H1 (cell line): Measurements from ENCODE around the gene CPLANE1. TPM values are rescaled to one million over a fixed set of nuclear protein-coding genes. Genes with fewer than 3 reads are reported as not detected.

ENCODE experiments used
- CHD7 ChIP-seq: fragments of 300-600 bp; sonication (generic); IDR thresholded peaks from 2 replicates; pipeline ENCODE4 v1.7.1; 2012; ENCODE audit warnings: low read length, moderate library complexity, mild to moderate bottlenecking, inconsistent platforms; ENCODE audit not compliant: insufficient replicate concordance
- CTCF ChIP-seq, 3 experiments: IDR thresholded peaks; 1 replicate in 2 of 3; 2 replicates in 1 of 3; pipeline versions ENCODE4 v1.5.1 to v1.6.1; 2011; ENCODE audit warnings: low read length in 3 of 3, mild to moderate bottlenecking in 3 of 3, inconsistent platforms in 2 of 3, low read depth in 1 of 3, moderate library complexity in 1 of 3; ENCODE audit not compliant: insufficient read depth in 1 of 3; ENCODE audit errors: control extremely low read depth in 1 of 3
- RBBP5 ChIP-seq: IDR thresholded peaks from 2 replicates; pipeline ENCODE4 v1.7.1; 2012; ENCODE audit warnings: low read depth, mild to moderate bottlenecking, inconsistent platforms, low read length, moderate library complexity, borderline replicate concordance
- SIRT6 ChIP-seq: IDR thresholded peaks from one replicate; pipeline ENCODE4 v1.7.1; 2012; ENCODE audit warnings: low read length, inconsistent platforms
- polyA plus RNA-seq, 7 experiments: library from polyadenylated mRNA; depleted of rRNA in 3 of 7; stranded (reverse) in 5 of 7; unstranded in 2 of 7; fragments of >200 nt in 5 of 7; fragments of 200-250 nt in 2 of 7; gene quantifications; 1 replicate in 5 of 7; 2 replicates in 1 of 7; 4 replicates in 1 of 7; pipeline versions ENCODE4 v1.2.1 to v1.2.3, GENCODE V29; 2011 to 2013; ENCODE audit warnings: missing spikeins in 2 of 7, mixed read lengths in 2 of 7
- total RNA-seq: library from RNA; stranded (reverse); fragmentation: NEBNext Ultra II Directional; extraction: Animal tissue kit (Norgen Biotek cat#: 25700); gene quantifications from 2 replicates; pipeline ENCODE4 v1.2.1, GENCODE V29; 2021

The CPLANE1 gene
- total and polyA plus RNA-seq, 2 of the 8 experiments (the other 6 are each of a cell fraction or from before 2014, with no cell fraction given), result 2.2 to 8.8 TPM

- no peak for TF ChIP-seq CHD7
- no peak for TF ChIP-seq CTCF (IDR thresholded peaks at IDR 0.05; ENCODE audit: control extremely low read depth in 1 of 3, insufficient read depth in 1 of 3, low read depth in 1 of 3, low read length in 3 of 3)
- TF ChIP-seq SIRT6, result no peak
- no peak for TF ChIP-seq RBBP5
Measured at GRCh38 chr5:37077146-37077545, 172.0 kb downstream of the CPLANE1 start (continued).
